ENCODE measurements around the gene NID2.

Gene NID2

DNA sequence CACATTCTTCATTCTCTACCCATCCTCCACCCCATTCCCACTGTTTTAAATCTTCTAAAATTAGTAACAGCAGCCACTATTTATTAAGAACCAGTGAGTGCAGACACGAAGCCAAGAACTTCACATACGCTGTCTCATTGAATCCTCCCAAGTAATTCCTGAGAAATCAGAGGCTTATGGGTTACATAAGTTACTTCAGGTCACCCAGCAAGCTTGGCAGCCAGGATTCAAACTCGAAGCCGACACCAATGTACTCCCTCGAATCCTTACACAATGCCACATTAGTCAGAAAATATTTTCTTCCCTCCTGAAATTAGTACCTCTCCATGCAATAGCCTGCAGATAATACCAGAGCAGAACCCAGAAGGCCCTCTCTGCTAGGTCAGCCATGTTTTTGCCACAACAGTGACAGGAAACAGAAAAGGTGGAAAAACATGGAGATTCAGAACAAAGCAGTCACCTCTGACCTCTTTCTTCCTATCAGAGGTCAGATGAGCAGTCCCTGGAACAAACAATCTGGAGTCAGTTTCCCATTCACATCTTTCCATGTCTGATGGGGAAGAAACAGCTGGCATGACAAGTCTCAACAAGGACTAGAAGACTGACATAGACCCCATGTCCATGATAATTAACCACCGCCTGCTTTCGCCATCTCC is 16.4 kb downstream of the NID2 start:
- TF ChIP-seq, protein P1, sequence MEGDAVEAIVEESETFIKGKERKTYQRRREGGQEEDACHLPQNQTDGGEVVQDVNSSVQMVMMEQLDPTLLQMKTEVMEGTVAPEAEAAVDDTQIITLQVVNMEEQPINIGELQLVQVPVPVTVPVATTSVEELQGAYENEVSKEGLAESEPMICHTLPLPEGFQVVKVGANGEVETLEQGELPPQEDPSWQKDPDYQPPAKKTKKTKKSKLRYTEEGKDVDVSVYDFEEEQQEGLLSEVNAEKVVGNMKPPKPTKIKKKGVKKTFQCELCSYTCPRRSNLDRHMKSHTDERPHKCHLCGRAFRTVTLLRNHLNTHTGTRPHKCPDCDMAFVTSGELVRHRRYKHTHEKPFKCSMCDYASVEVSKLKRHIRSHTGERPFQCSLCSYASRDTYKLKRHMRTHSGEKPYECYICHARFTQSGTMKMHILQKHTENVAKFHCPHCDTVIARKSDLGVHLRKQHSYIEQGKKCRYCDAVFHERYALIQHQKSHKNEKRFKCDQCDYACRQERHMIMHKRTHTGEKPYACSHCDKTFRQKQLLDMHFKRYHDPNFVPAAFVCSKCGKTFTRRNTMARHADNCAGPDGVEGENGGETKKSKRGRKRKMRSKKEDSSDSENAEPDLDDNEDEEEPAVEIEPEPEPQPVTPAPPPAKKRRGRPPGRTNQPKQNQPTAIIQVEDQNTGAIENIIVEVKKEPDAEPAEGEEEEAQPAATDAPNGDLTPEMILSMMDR (IDR thresholded peaks at IDR 0.05; ENCODE audit: control extremely low read depth, extremely low read depth, low read depth, missing control alignments) = no peak
- ChIA-PET POLR2A (no interaction called here), CTCF (interaction anchor here (2.2 kb wide), 1 partner anchor 9 kb away, joined by 6 read pairs; no protein-coding TSS in a partner anchor)
- DNase-seq (ENCODE audit: extremely low spot score) = no peak

DNA sequence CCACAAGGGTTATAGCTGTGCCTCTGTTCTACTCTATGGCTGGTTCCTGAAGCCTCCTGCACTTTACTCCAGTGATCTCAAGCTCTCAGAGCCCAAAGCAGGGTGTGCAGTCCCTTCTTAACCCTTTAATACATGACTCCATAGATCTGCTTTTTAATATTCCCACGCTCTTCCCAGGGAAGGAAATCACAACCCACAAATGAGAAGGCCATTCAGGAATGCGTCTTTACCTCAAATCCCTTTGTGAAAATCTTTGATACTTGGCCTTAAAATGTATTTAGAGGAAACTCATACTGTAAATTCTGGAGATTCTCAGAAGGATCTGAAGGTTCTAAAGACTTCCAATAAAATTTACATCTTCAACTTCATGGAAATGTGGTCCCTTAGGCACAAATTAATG is 17.0 kb downstream of the NID2 start:
- TF ChIP-seq, protein P1 (IDR thresholded peaks at IDR 0.05; ENCODE audit: control extremely low read depth, extremely low read depth, low read depth, missing control alignments) = no peak
- POLR2A ChIA-PET = no interaction called here
- CTCF ChIA-PET = interaction anchor here (1.3 kb wide), 1 partner anchor 8 kb away, joined by 3 read pairs; no protein-coding TSS in a partner anchor
- DNase-seq (ENCODE audit: extremely low spot score) = no peak

DNA sequence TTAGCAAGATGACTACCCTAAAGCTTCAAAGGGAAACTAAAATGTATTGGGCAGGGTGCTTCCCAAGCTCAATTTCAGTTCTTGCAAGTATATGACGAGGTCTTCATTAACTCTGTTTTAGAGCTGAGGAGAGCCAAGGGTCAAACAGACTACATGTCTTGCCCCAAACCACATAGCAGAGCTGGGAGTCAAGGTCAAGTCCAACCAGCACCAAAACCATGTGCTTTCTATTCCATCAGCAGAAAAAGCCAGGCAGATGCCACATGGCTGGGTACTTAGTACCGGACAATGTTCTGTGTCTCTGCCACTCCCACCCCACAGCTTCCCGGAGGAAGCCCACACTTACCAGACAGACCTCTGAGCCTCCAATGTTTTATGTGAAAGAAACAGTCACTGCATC is 17.6 kb downstream of the NID2 start:
- CTCF ChIA-PET = interaction anchor here (1.3 kb wide), 2 partner anchors 9 to 20 kb away, joined by 3 to 6 read pairs; no protein-coding TSS in a partner anchor
- TF ChIP-seq, protein P1 (IDR thresholded peaks at IDR 0.05; ENCODE audit: control extremely low read depth, extremely low read depth, low read depth, missing control alignments) = no peak
- POLR2A ChIA-PET = no interaction called here
- DNase-seq (ENCODE audit: extremely low spot score) = no peak

DNA sequence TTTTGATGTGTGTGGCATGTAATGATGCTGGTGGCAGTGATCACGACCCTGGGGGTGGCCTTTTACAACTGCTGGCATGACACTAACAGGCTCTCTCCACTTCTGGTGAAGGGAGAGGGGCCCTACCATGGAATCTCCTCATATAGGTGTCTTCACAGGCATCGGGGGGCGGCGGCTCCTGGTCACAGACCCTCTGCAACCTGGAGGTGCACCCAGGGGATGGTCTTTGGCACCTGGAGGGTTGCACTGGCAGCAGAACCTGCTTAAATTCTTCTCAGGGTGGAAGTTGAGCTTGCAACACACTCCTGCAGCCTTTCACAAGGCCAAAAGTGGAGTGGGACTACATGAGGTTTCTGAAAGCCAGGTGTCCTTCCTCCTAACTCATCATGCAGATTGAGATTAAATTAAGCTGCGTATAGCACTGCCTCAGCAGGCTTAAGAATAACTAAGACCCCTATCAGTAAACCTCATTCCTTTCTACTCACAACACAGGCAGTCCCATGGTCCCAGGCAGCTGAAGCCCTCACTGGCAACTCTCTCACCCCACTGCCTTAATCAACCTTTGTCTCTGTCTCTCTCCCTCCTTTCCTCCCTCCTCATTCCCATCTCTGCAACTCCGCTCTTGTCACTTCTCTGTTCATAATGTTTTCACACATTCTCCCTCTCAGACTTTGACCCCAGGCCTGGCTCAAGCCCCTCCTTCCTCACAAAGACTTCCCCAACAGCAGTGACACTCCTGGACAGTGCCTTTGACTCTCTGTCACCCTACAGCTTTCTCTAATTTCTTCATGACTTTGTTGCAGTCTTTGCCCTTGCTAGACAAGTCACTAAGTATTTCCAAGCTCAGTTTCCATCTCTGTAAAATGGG is 18.9 kb downstream of the NID2 start:
- TF ChIP-seq, protein P1 (IDR thresholded peaks at IDR 0.05; ENCODE audit: control extremely low read depth, extremely low read depth, low read depth, missing control alignments) = no peak
- POLR2A ChIA-PET = no interaction called here
- no peak for DNase-seq (ENCODE audit: extremely low spot score)
- CTCF ChIA-PET = interaction anchor here (1.3 kb wide), 1 partner anchor 21 kb away, joined by 6 read pairs; no protein-coding TSS in a partner anchor

DNA sequence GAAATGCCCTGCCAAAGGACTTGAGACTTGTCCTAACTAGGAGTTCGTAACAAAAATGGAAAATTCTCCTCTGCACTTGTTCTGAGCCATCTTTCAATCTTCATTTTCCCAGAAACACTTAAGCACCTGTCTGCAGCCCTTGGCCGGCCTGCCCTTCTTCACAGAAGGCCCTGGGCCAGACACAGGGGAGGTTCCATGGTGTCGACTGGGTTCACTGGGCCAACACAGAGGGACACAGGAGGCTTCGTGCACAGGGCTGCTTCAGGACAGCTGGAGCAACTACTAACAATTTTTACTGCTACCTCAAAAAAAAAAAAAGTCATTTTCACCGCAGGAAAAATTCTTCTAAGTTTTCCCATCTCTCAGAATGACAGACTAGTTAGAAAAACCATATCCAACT is 19.6 kb downstream of the NID2 start:
- ChIA-PET CTCF (no interaction called here), POLR2A (no interaction called here)
- DNase-seq (ENCODE audit: extremely low spot score) = no peak
- TF ChIP-seq, protein P1 (IDR thresholded peaks at IDR 0.05; ENCODE audit: control extremely low read depth, extremely low read depth, low read depth, missing control alignments) = no peak

DNA sequence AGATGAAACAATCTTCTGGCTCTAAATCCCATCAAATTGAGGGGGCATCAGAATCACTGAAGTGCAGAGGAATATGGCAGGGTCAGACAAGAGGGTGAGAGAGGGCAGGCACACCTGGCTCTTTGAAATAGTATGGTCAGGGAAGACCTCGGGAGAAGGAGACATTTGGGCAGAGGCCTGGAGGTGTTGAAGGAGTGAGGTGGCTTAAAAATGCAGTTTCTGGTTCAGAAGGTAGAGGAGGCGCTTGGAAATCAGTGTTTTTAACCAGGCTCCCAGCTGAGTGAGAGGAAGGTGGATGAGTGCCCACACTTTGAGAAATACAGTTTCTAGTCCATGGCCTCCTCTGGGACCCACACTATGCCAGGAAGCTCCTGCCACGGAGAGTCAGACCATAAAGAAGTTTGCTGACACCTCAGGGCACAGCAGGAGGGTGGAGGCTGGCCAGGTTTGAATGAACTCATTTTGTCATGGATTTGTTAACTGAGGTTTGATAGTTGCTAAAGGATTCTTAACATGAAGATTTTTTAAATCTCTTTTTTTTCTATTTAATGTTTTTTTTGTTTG is 20.1 kb downstream of the NID2 start:
- TF ChIP-seq, protein P1 (IDR thresholded peaks at IDR 0.05; ENCODE audit: control extremely low read depth, extremely low read depth, low read depth, missing control alignments) = no peak
- CTCF ChIA-PET = interaction anchor here (2.6 kb wide), 1 partner anchor 21 kb away, joined by 7 read pairs; no protein-coding TSS in a partner anchor
- no peak for DNase-seq (ENCODE audit: extremely low spot score)
- POLR2A ChIA-PET = no interaction called here

Data from GM10248 (cell line).